Lung microvascular endothelial cell (primary cell): ENCODE results near the gene NKAPL. TPM values are rescaled to one million over a fixed set of nuclear protein-coding genes. Genes with fewer than 3 reads are reported as not detected.

Experiments used
- DNase-seq, 2 donors: peaks; one replicate each; pipeline versions ENCODE4 v3.0.0 to v3.0.0-alpha.2; 2010; ENCODE audit warnings: low read depth in 2 of 2
- total RNA-seq: library from RNA; depleted of rRNA; stranded (reverse); fragments of >200 nt; gene quantifications from 2 replicates; pipeline ENCODE4 v1.2.1, GENCODE V29; 2014

Gene NKAPL
- total RNA-seq = 0.20 and 0.22 TPM in 2 replicates

DNA sequence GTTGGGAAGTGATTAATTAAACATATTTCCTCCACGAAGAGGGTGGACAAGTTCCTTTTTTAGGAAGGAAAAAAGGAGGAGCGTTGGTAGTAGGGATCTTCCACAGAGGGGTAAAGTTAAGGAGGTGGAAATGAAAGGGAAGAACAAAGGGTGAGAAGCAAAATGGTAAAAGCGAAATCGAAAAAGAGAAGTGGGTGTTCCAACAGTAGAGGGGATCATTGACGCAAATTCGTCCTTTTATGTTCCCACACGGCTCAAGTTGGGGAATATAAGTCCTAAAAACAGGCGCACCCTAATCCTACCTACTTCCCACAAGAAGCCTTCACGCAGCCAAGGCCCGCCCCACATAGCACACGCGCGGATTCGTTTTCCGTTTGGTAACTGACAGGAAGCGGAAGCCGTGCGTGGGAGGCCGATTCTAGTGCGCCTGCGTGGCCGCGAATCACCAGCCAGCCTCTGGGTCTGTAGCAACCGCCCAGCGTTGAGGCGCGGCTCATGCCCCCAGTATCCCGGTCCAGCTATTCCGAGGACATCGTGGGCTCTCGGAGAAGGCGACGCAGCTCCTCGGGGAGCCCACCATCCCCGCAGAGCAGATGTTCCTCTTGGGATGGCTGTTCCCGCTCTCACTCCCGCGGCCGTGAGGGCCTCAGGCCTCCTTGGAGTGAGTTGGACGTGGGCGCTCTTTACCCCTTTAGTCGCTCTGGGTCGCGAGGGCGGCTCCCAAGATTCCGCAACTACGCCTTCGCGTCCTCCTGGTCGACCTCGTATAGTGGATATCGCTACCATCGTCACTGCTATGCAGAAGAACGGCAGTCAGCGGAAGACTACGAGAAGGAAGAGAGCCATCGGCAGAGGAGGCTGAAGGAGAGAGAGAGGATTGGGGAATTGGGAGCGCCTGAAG is at the start of gene NKAPL:
TSS of gene NKAPL (plus strand) at position 421 of the 901 bp plus-strand sequence. CDS start at position 496, 75 bp downstream.
- peak; percentile 50 to 72 for DNase-seq

DNA sequence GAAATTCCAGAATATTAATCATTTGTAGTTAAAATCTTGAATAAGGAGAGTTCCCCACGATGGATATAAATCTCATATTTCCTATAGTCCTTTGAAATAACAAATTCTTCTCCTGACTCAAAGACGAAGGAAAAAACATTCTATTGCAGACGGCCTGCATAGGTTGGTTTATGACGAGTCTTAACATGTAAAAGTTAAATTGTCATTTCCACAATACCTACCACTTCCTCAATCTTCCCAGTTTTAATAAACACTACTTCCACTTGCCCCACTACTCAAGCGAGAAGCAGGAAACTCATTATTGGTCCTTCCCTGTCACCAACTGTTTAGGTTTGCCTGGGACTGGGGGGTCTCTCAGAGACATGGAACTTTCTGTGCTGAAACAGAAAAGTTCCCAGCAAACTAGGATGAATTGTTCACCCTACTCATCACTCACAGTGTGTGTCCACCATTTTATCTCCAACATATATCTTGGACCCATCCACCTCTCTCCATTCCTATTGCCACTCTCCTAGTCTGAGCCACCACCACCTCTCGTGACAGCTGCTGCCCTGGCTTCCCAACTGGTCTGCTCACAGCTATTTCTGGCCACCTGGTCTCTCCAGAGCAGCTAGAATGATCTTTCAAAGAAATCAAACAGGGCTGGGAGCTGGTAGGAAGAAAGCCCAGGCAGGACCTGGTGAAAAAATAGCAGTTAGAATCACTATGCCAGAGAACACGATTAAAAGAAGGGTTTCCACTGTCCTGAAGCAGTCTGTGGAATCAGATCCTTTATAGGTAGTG is 49.2 kb upstream of the NKAPL start:
- no peak for DNase-seq

DNA sequence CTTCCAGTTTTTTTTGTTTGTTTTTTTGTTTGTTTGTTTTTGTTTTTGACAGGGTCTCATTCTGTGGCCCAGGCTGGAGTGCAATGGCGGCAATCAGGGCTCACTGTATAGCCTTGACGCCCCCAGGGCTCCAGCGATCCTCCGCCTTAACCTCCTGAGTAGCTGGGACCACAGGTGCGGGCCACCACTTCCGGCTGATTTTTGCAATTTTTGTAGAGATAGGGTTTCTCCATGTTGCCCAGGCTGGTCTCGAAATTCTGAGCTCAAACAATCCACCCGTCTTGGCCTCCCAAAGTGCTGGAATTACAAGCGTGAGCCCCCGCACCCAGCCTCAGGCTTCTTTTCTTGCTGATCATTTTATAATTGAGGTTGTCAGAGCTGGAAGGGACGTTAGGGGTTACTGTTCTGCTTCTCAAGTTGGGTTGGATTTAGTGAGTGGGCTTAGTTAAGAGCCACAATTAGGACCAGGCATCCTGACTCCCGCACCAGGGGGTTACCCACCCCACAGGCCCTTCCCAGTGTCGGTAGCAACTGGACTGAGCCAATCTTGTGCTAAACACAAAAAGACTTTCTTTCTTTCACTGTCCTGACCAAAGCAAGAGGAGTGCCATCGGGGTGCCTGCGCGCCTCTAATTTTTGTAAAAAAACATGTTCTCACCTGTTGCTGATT is 47.1 kb upstream of the NKAPL start:
- no peak for DNase-seq

DNA sequence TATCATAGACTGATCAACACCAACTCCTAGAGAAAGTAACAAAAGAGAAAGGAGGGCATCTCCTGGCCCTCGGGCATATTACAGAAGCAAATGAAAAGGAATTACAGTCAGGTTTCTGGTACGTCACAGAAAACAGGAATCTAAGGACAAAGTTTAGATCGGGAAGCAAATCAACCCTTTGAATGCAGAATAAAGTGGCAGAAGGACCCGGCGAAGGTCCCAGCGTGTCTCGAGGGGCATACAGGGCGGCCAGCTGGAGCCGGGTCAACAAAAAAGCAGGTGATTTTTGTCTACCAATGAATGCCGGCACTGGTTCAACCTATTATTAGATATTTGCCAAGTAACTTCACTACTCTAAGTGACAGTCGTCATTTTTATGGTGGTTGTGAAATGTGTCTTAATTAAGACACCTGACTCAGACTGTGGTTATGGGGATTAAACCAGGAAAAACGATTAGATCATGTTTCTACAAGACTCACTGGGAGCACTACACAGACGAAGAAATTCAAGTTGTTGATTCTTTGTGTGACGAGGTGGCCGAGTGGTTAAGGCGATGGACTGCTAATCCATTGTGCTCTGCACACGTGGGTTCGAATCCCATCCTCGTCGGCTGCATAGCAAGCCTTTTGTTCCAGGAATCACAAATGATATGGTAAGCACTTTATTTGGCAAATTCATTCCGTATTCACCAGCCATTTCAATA is 46.4 kb upstream of the NKAPL start:
- DNase-seq = peak; percentile 64 to 90

DNA sequence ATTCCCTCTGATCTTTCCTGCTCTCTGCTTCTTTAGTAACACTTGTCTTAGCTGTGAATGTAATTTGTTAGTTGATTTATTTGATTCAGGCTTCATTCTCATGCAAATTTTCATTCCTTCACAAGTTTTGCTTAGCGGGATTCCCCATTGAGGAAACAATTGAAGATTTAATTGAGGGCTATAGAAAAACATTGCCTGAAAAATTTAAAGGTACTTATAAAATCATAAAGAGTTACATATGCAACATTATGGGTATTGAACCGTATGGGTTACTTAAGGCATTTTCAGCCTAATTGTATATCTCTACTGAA is 45.9 kb upstream of the NKAPL start:
- DNase-seq = no peak

DNA sequence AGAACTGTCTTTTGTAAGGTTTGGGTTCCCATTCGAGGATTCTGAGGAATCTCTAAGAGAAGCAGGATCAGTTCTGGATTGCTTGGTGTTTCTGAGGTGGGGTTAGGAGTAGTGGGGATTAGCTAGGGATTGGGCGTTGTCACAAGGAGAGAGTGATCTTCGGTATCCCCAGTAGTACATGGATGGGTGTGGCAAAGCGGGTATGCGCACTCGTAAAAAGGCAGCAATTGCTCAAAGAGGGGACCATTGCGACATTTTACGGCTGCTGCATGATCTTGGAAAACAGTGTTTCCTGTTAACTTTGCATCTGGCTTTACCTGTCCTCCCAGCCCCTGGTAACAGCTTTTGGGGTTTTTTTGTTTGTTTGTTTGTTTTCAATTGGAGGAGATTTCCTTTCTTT is 43.7 kb upstream of the NKAPL start:
- no peak for DNase-seq

DNA sequence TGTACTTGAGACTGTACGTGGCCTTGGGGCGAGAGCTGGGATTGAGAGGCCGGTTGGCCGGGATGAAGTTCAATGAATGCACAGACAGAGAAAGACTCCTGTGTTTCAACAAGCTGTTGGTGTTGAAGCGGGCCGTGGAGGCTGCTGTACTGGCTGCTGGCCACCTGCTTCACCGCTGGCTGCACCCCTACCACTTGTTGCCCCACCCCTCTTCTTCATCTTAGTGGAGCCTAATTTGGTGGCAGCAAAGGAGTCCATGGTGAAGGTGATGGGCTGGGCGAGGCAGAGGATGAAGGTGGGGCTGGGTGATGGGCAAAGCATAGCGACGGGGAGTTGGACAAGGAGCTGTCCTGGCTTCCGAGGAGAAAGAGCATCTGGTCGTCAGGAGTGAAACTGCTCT is 41.2 kb upstream of the NKAPL start:
- DNase-seq = no peak

DNA sequence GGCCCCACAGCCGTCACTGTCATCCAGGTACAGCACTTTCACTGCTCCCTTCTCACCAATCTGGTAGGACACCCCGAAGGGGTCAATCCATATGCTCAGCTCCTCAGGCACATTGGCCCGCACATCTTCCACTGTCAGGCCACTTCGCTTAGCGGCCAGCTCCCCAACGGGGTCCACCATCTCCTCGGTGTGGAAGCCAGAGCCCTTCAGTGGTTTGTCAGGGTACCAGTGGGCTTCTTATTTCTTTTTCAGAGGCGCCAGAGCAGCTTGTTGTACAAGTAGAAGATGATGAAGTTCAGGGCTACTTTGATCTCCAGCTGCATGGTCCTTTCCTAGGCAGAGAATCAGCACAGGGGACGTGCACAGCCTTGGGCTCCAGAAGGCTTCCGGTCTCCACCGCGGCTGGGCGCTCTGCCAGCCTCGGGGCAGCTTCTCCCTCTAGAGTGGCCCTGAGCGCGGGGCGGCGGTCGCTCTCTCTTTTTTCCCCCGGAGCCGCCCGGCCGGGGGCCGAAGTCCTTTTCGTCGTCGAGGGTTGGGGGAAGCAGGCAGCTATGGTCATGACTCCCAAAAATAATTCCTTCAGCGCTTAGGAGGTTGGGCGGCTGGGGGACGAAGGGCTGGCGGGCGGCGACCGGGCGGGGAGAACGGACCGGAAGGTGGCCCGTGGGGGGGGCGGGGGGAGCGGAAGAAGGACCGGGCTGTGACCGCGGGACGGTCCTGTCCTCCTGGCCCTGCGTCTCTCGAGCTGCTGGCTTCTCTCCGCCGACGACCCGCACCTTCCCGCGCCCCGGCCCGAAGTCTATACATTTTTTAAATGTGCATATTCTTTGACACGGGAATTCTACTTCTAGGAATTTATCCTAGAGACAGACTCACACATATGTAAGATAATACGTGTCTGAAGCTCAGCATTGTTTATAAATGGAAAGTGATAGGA is 40.5 kb upstream of the NKAPL start:
- DNase-seq = peak; percentile 58 to 70

DNA sequence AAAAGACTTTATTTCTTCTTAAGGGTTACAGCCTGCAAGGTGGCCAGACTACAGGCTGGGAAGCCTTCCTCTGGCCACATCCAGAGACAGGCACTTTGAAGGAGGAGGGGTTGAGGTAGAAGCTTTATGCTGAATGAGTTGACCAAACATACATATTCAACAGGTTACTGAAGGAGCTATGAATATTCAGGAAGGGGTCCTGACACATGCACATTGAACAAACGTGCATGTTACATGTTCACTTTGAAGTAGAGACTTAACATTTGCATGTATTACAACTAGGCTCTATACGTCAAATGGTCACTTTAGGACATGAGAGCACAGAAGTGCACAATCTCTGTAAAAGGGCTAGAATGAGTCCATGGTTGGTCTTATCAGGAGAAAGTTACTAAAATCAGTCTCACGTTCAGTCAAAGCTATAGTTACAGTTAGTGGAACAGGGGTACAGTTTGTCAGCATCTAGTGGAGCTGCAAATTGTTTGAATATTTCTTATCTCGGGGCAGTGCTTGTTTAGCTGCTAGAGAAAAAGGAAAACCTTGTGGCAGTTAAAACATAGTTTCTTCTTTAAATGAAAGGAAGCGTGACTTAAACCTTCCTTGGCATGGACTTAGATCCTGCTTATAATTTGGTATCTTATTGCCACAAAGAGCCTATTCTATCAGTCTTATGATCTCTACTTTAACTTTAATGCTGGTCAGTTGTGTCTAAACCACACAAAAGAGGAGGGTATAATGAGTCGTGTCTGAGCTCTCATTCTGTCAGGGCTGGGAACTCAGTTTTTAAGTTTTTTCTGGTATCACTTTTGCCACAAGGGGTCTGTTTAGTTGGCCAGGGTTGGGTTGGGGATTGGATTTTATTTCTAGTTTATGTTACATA is 38.6 kb upstream of the NKAPL start:
- no peak for DNase-seq

DNA sequence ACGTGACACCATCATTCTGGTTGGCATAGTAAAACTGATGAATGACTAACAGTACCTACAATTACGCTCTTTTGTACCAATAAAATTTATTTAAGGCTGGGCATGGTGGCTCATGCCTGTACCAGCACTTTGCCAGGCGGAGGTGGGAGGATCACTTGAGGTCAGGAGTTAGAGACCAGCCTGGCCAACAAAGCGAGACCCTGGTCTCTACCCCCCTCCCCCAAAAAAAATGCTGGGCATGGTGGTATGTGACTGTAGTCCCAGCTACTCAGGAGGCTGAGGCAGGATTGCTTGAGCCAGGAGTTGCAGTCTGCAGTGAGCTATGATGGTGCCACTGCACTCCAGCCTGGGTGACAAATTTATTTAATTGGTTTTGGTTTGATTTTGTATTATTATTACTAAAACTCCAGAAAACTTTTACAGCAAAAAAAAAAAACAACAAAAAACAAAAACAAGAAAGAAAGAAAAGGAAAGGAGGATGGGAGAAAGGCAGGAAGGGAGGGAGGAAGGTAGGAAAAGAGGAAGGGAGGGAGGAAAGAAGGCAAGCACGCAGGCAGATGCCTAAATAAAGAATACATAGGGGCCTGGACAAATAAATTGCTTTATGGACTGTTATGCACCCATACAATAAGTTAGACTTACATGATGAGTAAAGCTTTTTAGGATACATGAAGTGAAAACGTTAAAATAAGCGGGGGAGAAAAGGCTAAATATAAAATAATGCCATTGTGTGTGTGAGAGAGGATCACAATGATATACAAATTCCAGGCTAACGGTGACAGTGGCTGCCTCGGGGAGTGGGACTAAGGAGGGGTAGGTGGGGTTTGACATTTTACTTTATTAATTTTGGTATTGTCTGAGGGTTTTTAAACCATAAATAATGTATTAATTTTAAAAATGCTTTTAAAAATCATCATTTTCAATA is 34.7 kb upstream of the NKAPL start:
- DNase-seq = no peak

DNA sequence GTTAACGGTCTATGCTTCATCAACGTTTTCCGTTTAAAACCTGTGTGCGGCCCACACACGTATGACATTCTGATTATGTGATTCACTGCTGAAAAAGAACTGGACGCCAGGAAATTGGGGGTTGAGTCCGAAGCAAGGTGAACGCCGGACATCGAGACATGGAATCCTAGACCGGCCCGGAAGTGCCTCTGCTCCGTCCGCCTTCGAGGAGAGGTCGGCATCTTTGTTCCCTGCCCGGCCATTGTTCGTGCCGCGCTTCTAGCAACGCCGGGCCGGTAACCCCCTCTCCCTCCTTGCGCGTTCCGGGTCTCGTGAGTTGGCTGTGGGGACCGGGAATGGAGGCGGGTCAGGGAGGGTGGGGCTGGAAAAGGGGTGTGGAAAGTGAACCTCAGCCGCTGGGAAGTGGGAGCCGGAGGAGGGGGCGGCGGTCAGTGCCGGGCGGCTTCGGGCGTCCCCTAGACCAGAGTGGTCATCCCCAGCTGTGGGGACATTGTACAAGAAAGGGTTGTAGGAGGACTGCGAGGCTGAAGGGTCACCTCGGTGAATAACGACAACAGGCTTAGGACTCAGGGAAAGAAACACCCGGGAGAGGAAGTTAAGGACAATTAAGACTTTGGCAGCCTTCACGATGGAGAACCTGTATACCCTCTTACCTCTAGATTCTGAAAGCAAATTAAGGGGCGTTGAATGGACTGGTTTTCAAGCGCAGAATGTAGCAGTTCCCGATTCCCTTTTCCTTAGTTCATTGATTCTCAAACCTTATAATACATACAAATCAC is 33.9 kb upstream of the NKAPL start, which contains the start of gene ZSCAN9:
TSS of gene ZSCAN9 (plus strand) at position 220 of the 779 bp plus-strand sequence. CDS start 1,810 bp downstream, outside the sequence.
- peak; percentile 78 to 91 for DNase-seq

DNA sequence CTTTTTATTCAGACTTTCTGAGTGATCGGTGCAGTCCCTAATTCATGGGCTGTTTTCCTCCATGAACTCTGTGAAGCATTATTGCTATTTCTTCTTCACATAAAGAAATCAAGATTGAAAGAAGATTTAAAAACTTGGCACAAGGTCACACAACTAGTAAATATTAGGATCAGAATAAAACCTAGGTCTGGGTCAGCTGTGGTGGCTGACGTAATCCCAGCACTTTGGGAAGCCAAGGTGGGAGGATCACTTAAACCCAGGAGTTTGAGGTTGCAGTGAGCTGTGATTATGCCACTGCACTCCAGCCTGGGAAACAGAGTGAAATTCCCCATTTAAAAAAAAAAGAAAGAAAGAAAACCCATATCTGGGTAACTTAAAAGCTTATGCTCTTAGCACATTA is 32.6 kb upstream of the NKAPL start:
- DNase-seq = no peak

DNA sequence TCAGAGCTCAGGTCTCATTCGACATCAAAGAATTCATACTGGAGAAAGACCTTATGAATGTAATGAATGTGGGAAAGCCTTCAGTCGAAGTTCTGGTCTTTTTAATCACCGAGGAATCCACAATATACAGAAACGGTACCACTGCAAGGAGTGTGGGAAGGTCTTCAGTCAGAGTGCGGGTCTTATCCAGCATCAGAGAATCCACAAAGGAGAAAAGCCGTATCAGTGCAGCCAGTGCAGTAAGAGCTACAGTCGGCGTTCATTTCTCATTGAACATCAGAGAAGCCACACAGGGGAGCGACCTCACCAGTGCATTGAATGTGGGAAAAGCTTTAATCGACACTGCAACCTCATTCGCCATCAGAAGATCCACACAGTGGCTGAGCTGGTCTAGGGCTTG is 26.3 kb upstream of the NKAPL start:
- DNase-seq = no peak

DNA sequence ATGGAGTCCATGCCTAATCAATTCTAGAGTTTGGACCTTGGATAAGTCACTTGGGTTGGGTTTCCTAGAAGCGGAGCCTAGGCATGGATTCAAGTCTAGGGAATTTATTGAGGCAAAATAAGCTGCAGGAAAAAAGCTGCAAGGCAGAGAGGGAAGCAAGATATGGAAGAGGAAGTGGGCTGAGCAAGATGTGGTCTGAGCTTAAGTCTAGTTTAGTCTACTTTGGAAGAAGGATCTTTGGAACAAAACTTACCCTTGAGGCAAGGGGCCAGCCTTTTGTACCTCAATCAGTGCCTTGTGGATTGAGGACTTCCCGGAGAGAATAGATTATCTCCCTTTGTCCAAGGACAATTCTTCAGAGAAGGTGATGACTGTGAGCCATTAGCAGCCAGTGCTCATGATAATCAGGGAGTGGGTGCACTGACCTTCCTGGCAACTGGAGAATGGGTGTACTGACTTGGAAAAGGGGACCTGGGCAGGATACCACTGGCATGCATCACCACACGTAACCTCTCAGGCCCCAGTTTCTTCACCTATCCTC is 23.1 kb upstream of the NKAPL start:
- DNase-seq = no peak

DNA sequence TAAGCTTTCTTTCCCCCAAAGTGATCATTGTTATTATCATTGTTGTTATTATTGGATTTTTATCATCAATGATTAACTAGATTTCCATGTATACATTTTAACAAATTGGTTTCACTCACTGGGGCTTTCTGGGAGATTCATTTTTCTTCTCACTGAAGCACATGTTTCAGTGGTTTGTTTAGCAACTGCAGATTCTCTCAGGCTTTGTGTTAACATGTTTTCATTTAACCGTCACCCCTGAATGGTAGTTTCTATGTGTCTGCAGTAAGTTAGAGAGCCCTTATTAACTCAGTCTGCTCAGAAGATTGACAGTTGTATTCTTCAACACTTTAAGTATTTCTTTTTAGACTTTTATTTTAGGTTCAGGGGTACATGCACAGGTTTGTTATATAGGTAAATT is 19.5 kb upstream of the NKAPL start:
- DNase-seq = no peak

DNA sequence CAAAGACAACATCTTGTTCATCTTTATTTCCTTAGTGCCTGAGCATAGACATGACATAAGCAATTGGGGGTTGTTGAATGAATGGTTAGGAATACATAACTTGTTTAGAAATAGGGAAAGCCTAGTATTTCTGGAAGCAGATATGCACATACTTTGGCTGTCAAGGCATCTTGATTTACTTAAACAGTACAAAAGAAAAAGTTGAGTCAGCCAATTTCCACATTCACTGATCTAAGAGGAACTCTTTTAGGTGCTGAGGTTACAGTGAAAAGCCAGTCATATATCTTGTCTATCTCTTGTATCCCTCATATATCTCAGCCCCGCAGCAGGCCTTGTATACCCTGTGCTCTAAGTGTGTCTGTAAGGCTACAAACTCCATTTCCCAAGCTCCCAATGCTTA is 18.6 kb upstream of the NKAPL start:
- DNase-seq = no peak

DNA sequence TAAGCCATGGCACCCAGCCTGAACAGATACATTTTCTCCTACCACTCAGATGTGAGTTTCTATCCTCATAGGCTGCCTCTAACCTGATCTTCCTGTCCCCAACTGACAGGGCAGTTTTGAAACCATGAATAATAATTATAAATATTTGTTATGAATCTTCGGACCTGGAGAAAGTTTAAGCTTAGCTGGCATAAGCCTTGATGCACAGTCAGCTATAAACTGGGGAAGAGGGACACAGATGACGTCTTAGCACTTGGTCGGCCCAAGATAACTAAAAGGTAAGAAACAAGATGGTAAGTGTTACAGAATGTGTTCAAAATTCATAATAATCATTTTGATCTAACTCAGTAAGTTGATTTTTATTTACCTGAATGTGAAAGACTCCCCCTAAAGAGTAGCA is 15.2 kb upstream of the NKAPL start:
- DNase-seq = no peak
